GM19463 (cell line): ENCODE data around the gene ABCC8.

Experiments used
- ATAC-seq: cut with Tn5 transposase; IDR thresholded peaks from one replicate; pipeline ENCODE4 v1.9.1; 2021; ENCODE audit warnings: mild to moderate bottlenecking, moderate library complexity; ENCODE audit not compliant: unreplicated experiment

Gene ABCC8

GRCh38 chr11:17472467-17472866 lies 4.2 kb downstream of the ABCC8 start:
- no peak for ATAC-seq

GRCh38 chr11:17471501-17471900 lies 5.1 kb downstream of the ABCC8 start:
- no peak for ATAC-seq

- no peak for ATAC-seq
Measured at GRCh38 chr11:17469998-17470397, 6.6 kb downstream of the ABCC8 start.

GRCh38 chr11:17468122-17468521 lies 8.5 kb downstream of the ABCC8 start:
- no peak for ATAC-seq

- ATAC-seq, result no peak
Measured at GRCh38 chr11:17463546-17464174, 13.0 kb downstream of the ABCC8 start.

- ATAC-seq, result no peak
Measured at GRCh38 chr11:17462940-17463339, 13.7 kb downstream of the ABCC8 start.

GRCh38 chr11:17460406-17460805 lies 16.2 kb downstream of the ABCC8 start:
- ATAC-seq, result no peak

- ATAC-seq, result no peak
Measured at GRCh38 chr11:17459236-17459896, 17.3 kb downstream of the ABCC8 start.

- no peak for ATAC-seq
Measured at GRCh38 chr11:17458268-17458667, 18.4 kb downstream of the ABCC8 start.

GRCh38 chr11:17457396-17458173 lies 19.1 kb downstream of the ABCC8 start:
- no peak for ATAC-seq

GRCh38 chr11:17452668-17453067 lies 24.0 kb downstream of the ABCC8 start:
- ATAC-seq, result no peak

- ATAC-seq, result no peak
Measured at GRCh38 chr11:17449158-17449557, 27.5 kb downstream of the ABCC8 start.

GRCh38 chr11:17446482-17446881 lies 30.2 kb downstream of the ABCC8 start:
- no peak for ATAC-seq

- ATAC-seq, result no peak
Measured at GRCh38 chr11:17445240-17445795, 31.3 kb downstream of the ABCC8 start.

GRCh38 chr11:17443926-17444690 lies 32.5 kb downstream of the ABCC8 start:
- no peak for ATAC-seq

- ATAC-seq, result no peak
Measured at GRCh38 chr11:17443423-17443822, 33.2 kb downstream of the ABCC8 start.

- no peak for ATAC-seq
Measured at GRCh38 chr11:17443000-17443399, 33.6 kb downstream of the ABCC8 start.

- ATAC-seq, result no peak
Measured at GRCh38 chr11:17439316-17439782, 37.3 kb downstream of the ABCC8 start.

- ATAC-seq, result no peak
Measured at GRCh38 chr11:17437366-17437765, 39.3 kb downstream of the ABCC8 start.

GRCh38 chr11:17434108-17434507 lies 42.5 kb downstream of the ABCC8 start:
- no peak for ATAC-seq

- ATAC-seq, result no peak
Measured at GRCh38 chr11:17432002-17432401, 44.6 kb downstream of the ABCC8 start.
